UCSD-AML1 (cell line): Measurements from ENCODE around the gene BCL3.
A peak's percentile ranks its signal among the peaks of the same experiment; 100 is the strongest.

Experiments
- DNase-seq: peaks from one replicate; lab custom pipeline; 2025; ENCODE audit not compliant: unreplicated experiment; lab: John Stamatoyannopoulos, UW

Gene BCL3

DNA sequence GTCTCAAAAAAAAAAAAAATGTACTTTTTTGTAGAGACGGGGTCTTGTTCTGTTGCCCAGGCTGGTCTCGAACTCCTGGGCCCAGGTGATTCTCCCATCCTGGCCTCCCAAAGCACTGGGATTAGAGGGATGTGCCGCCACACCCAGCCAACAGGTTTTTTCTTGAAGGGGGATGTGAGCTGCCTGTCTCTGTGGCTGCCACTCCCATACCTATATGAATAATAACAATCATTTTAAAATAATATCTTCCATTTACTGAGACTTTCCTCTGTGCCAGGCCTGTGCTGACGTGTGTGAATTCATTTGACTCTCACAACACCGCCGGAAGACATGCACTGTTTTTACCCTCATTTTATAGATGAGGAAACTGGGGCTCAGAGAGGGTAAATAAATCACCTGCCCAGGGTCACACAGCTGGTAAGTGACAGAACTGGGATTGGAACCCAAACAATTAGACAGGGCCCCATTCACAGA lies 7.2 kb upstream of the BCL3 start:
- no peak for DNase-seq

DNA sequence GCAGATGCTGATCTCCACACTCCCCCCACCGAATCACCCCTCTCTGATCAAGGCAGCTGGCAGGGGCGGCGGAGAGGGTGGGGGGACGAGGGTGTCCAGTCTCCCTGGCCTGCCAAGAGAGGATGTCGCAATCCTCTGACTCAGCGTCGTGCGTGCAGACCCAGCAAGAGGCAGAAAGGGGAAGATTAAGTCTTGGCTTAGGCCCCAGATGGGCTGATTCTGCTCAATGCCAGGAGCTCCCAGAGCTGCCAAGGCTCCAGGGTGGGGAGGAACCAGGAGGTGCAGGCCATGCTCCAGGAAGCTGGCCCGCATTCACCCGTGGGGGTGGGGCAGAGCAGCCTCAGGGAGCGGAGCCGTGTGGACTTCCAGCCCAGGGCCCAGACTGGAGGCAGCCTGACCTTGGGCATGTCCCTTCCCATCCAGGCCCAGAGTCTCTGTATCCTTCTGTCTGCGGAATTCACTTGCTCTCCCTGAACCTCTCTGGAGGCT lies 6.6 kb upstream of the BCL3 start:
- DNase-seq, result peak; percentile 88

- no peak for DNase-seq
These were observed 6.0 kb upstream of the BCL3 start for GRCh38 chr19:44742330-44743061.

DNA sequence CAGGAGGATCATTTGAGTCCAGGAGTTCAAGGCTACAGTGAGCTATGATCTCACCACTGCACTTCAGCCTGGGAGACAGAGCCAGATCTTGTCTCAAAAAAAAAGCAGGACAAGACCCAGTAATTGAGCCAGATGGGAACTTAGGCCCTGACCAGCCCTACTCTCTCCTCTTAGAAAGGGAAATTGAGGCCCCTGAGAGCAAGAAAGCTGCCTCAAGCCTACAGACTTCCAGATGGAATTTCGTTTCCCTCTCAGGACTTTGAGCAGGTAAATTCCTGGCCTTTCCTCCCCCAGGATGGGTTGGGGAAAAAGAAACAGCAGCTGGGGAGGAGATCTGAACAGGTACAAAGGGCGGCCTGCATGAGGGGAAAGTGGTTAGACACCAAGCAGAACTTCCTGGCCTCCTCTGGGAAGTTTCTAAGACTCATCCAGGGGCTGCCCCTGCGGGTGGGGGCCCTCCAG lies 3.6 kb upstream of the BCL3 start:
- DNase-seq, result no peak

- peak; percentile 26 for DNase-seq
These were observed 3.1 kb upstream of the BCL3 start for GRCh38 chr19:44745341-44745831.

DNA sequence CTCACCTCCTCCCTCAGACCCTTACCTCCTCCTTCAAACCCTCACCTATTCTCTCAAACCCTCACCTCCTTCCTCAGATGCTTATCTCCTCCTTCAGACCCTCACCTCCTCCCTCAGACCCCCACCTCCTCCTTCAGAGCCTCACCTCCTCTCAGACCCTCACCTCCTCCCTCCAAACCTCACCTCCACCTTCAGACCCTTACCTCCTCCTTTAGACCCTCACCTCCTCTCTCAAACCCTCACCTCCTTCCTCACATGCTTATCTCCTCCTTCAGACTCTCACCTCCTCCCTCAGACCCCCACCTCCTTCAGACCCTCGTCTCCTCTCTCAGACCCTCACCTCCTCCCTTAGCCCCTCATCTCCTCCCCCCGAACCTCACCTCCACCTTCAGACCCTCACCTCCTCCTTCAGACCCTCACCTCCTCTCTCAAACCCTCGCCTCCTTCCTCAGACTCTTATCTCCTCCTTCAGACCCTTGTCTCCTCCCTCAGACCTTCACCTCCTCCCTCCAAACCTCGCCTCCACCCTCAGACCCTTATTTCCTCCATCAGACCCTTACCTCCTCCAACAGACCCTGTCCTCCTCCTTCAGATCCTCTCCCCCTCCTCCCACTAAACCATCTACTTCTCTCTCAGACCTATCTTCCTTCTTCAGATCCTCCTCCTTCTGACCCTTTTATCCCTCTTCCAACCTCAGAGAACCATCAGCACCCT lies 2.5 kb upstream of the BCL3 start:
- no peak for DNase-seq

DNA sequence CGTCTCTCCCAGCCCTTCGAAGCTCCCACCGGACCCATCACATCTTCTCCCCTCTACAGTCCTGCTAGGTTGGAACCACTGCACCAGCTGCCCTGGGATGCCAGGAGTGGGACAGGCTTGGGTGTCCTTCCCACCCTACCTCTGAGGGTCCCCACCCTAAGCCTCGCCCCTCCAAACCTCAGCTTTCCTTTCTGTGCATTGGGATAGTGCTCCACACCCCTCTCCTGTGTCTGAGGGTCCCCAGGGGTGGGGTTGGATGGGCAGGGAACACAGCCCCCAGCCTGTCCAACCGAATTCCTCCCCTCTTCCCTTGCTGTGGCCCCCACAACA lies 1.9 kb upstream of the BCL3 start:
- no peak for DNase-seq

GRCh38 chr19:44746946-44747738 lies 1.4 kb upstream of the BCL3 start:
- peak; percentile 92 for DNase-seq

GRCh38 chr19:44747739-44748425 lies 626 bp upstream of the BCL3 start:
- DNase-seq, result peak; percentile 80

DNA sequence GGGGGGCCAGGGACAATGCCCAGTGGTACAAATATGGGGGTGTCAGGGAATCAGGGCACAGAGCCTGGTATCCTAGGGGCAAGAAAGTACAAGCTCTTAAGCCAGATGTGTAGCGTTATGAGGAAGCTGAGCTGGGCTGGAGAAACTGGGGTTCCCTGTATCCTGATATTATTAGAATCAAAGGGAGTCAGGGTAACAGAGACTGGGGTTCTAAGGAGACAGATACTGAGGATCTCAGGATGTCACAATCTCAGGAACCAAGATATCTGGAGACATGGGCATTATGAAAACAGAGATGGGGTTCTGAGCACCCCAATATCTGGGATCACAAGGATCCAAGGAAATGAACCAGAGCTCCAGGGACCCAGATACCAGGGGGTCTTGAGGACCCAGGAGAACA lies 784 bp downstream of the BCL3 start:
- no peak for DNase-seq

DNA sequence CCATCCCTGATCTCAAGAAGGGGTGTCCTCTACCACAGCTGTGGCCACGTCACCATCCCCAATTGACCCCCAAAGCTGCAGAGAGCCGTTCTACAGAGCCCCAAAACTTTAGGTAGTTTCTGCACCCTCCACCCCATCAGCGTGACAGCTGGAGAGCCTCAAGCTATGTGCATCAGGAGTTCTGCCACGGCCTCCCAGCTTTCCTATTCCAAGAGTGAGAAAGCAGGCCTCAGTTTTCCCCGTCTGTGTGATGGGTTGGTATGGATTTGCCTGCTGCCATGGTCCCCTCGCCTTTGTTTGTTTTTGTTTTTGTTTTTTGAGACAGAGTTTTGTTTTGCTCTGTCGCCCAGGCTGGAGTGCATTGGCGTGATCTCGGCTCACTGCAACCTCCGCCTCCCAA lies 1.5 kb downstream of the BCL3 start:
- no peak for DNase-seq

DNA sequence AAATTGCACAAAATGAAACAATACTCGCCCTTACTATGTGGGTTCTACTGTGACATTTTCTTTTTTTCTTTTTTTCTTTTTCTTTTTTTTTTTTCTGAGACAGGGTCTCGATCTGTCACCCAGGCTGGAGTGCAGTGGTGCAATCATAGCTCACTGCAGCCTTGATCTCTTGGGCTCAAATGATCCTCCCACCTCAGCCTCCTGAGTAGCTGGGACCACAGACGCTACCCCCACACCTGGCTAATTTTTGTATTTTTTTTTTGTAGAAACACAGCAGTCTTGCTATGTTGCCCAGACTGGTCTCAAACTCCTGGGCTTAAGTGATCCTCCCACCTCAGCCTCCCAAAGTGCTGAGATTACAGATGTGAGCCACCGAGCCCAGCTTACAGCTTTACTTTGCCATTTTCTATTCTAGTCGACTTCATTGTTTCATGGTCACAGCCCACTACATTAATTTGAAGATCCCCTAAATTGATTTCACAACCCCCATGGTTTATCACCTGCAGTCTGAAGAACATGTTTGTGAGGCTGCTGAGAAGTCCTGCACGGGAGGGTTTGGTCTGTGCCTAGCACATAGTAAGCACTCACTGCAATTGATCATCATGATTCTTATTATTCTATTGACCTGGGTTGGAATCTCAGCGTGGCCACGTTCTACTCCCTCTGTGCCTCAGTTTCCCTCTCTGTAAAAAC lies 3.8 kb downstream of the BCL3 start:
- DNase-seq, result no peak

DNA sequence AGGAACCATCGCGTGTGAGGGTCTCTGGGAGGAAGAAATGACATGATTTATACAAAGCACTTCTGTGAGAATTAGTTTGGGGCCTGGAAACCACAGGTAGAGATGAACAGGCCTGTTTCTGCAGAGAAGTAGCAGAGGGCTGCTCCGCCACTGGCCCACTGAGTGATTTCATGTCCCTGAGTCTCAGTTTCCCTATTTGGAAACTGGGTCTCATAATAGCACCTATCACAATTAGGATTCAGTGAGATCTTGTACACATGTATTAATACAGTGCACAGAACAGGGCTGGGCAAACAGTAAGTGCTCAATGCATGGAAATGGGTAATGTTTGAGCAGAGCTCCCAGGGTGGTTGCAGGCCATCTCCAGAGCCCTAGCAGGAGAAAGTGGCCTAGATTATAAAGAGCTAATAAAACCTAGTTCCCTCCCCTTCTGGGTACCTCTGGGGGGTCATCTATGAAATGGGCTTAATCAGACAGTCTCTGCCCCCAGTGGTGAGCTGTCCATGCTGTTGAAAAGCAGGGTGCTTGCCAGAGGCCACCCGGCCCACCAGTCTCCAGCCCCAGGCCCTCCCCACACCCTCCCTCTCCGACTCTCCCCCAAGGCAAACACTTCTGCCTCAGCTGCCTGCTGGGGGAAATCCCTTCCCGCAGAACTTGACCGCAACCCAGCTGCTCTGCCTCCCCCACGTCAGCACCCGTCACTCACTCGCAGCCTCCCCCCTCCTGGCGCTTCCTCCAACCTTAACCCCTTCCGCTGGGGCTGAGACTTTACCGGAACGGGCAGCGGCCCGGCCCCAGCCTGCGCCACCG lies 4.5 kb downstream of the BCL3 start:
- peak; percentile 98 for DNase-seq

GRCh38 chr19:44753626-44753931 lies 5.1 kb downstream of the BCL3 start:
- DNase-seq, result no peak

DNA sequence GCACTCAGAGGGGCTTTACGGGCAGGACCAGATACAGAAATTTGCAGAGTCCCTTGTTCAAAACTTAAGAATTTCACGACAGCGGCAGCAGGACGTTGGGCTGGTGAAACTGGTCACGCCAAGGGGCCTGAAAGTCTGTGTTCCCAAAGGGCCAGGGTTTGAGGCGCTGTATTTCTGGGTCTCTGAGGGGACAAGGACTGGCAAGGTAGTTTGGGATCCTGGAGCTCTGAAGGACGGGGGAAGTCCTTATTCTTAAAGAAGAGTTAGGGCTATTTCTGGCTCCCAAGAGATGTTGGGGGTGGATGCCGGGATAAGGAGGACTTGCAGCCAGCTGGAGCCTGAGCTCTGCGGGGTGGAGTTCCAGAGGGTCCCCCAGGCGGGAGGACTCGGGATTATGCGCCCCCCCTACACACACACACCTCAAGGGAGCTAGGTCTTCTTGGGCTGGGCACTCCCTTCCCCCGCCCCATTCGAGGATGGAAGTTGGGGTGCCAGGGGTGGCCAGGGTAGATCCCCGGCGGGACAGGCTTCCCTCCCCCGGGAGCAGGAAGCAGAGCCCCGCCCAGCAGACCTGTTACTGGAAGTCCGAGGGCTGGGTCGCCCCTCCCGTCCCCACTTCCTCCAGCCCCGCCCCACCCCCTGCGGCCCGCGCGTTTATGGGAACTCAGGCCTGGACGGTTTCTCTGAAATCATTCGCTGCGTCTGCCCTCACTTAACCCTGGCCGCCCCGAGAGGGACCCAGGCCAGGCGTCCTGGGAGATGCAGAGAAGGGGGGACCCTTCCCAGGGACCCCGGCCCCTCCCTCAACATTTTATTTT lies 5.6 kb downstream of the BCL3 start:
- DNase-seq, result peak; percentile 93

DNA sequence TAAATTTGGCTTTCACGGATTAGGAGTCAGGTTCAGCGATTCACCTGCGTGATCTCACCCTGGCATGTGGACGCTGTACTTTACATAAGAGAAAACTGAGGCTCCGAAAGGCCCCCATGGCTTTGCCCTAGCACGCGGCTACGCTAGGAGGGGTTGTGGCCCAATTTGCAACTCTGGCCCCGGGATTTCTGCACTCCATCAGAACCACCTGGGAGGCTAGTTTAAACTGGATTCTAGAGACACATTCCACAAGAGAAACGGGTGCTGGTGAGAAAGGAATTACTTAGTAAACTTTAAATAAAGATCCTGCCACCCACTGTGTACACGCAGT lies 6.2 kb downstream of the BCL3 start:
- DNase-seq, result no peak

DNA sequence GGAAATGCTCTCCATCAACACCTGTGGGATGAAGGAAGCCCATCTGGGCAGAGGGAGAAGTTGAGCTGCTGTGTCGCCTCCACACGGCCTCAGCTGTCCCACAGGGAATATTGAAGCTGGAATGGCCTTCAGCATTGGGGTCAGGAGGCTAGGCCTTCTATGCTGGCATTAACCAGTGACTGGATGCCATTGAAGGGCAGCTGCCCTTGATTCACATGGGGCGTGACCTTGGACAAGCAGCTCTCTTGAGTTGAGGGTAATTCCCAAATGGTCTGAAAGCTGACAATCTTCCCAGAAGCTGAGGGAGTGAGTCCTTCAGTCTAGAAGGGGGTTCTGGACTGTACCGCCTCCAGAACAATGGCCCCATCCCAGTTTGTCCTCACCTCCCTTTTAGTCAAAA lies 6.7 kb downstream of the BCL3 start:
- DNase-seq, result no peak

GRCh38 chr19:44756089-44756562 lies 7.6 kb downstream of the BCL3 start:
- no peak for DNase-seq
